Measurements from ENCODE around the gene MST1R. TPM values are rescaled to one million over a fixed set of nuclear protein-coding genes. Genes with fewer than 3 reads are reported as not detected.

The MST1R gene
- total and polyA plus RNA-seq, 2 donors (not counting 3 experiments of a cell fraction or from before 2014, with no cell fraction given): 0.93 to 2.4 TPM

GRCh38 chr3:49839193-49839809, 64.4 kb downstream of the MST1R start:
- peaks cover 15% of the 10 kb centered on the region for H3K4me1 ChIP-seq (ENCODE audit: control insufficient read depth, extremely low read depth, insufficient read depth, low read length)
- no peaks in the 10 kb centered on the region for H3K9me1 ChIP-seq (replicated peaks; ENCODE audit: control insufficient read depth, extremely low read depth, insufficient read depth, low read length)
- H3K4me3 ChIP-seq (replicated peaks in 1 of 3; ENCODE audit: insufficient read depth in 1 of 3, low read depth in 1 of 3, low read length in 3 of 3): no peak overlapping the region
- H2AFZ ChIP-seq (ENCODE audit: low read depth, low read length): no peak overlapping the region
- H3K9me3 ChIP-seq (replicated peaks; ENCODE audit: control insufficient read depth, insufficient read depth, low read length): no peaks in the 10 kb centered on the region
- ChIA-PET CTCF (interaction anchor here (0.6 to 11.8 kb wide), 37 partner anchors 9 to 407 kb away, joined by 3 to 545 read pairs (median 5); partner anchors contain the start of genes AMIGO3, CDHR4, INKA1 and IP6K1), POLR2A (interaction anchor here (1.0 to 2.0 kb wide), 4 partner anchors 33 to 53 kb away, joined by 3 to 15 read pairs (median 6); partner anchors contain the start of genes INKA1 and IP6K1)
- intact Hi-C loops (cut with micrococcal nuclease): loop anchor here (1.0 to 2.0 kb wide), 4 partner anchors 37 to 136 kb away; partner anchors contain the start of gene AMIGO3
- H3K79me2 ChIP-seq (ENCODE audit: control insufficient read depth, insufficient read depth, low read length): no peaks in the 10 kb centered on the region
- TF ChIP-seq JUN (IDR thresholded peaks at IDR 0.05; ENCODE audit: borderline replicate concordance, insufficient read depth, insufficient read length, low read depth): no peak
- no peak for TF ChIP-seq MYC (IDR thresholded peaks at IDR 0.05; ENCODE audit: low read depth, low read length)
- peak; percentile 82 to 93 for TF ChIP-seq CTCF (IDR thresholded peaks at IDR 0.05; ENCODE audit: extremely low read depth in 1 of 2, insufficient read depth in 1 of 2, low read depth in 1 of 2, low read length in 2 of 2)
- no TSS peak for BruUV-seq (replicated peaks)
- H3K27me3 ChIP-seq (ENCODE audit: control insufficient read depth in 2 of 2, insufficient read depth in 2 of 2, low read length in 2 of 2): no peaks in the 10 kb centered on the region
- H4K20me1 ChIP-seq (replicated peaks; ENCODE audit: control insufficient read depth, extremely low read depth, insufficient read depth, low read length): no peaks in the 10 kb centered on the region
- dilution Hi-C loops (cut with MboI; ENCODE audit: extremely low pct_ligation_motif_present, low sequenced_read_pairs): no loop called here
- FAIRE-seq: peak; percentile 93
- no peak overlapping the region for H3K9ac ChIP-seq (replicated peaks; ENCODE audit: extremely low read depth, insufficient read depth, low read length)
- H3K4me2 ChIP-seq (ENCODE audit: insufficient read depth, low read length): no peak overlapping the region
- H3K27ac ChIP-seq (ENCODE audit: insufficient read depth, low read depth, low read length): no peak overlapping the region
- peak; percentile 82 for DNase-seq (ENCODE audit: low read depth, low spot score)
- no peaks in the 10 kb centered on the region for H3K36me3 ChIP-seq (ENCODE audit: control insufficient read depth in 2 of 2, extremely low read depth in 1 of 2, insufficient read depth in 2 of 2, low read length in 2 of 2)

Small RNAs within 50 kb of the gene (small RNA-seq; reads per million reads assigned to genes)
- not detected for gene RN7SL217P (ENCODE audit: insufficient read depth, insufficient read length, low read depth, low replicate concordance)

Other genes starting within 250 kb of the MST1R start
- gene APEH, start 229.5 kb downstream of the MST1R start, total RNA-seq: 68.2 and 77.9 TPM in 2 replicates
- gene APEH, start 229.5 kb downstream of the MST1R start, polyA plus RNA-seq: 74.3 and 74.8 TPM in 2 replicates
- 6.1 and 8.7 TPM in 2 replicates for gene MST1, start 214.4 kb downstream of the MST1R start, total RNA-seq
- 15.3 and 17.5 TPM in 2 replicates for gene MST1, start 214.4 kb downstream of the MST1R start, polyA plus RNA-seq
- gene RNF123, start 214.3 kb downstream of the MST1R start, total RNA-seq: 43.4 and 51.0 TPM in 2 replicates
- gene RNF123, start 214.3 kb downstream of the MST1R start, polyA plus RNA-seq: 59.3 and 67.2 TPM in 2 replicates
- 0.21 TPM in 1 of 2 replicates, not detected in the other for gene AMIGO3, start 184.2 kb downstream of the MST1R start, total RNA-seq
- gene AMIGO3, start 184.2 kb downstream of the MST1R start, polyA plus RNA-seq: 0.21 and 1.2 TPM in 2 replicates
- gene GMPPB, start 179.9 kb downstream of the MST1R start, total RNA-seq: 52.5 and 54.5 TPM in 2 replicates
- 61.2 and 62.0 TPM in 2 replicates for gene GMPPB, start 179.9 kb downstream of the MST1R start, polyA plus RNA-seq
- gene IP6K1, start 117.3 kb downstream of the MST1R start, total RNA-seq: 54.6 and 60.8 TPM in 2 replicates
- gene IP6K1, start 117.3 kb downstream of the MST1R start, polyA plus RNA-seq: 42.7 and 47.0 TPM in 2 replicates
- not detected in 2 replicates for gene CDHR4, start 104.0 kb downstream of the MST1R start, total RNA-seq
- gene CDHR4, start 104.0 kb downstream of the MST1R start, polyA plus RNA-seq: 0.19 TPM in 1 of 2 replicates, not detected in the other
- 24.0 and 26.5 TPM in 2 replicates for gene INKA1, start 100.6 kb downstream of the MST1R start, total RNA-seq
- gene INKA1, start 100.6 kb downstream of the MST1R start, polyA plus RNA-seq: 37.8 and 57.7 TPM in 2 replicates
- 41.9 and 57.4 TPM in 2 replicates for gene UBA7, start 89.9 kb downstream of the MST1R start, total RNA-seq
- 80.7 and 98.7 TPM in 2 replicates for gene UBA7, start 89.9 kb downstream of the MST1R start, polyA plus RNA-seq
- gene TRAIP, start 47.3 kb downstream of the MST1R start, total RNA-seq: 11.5 and 13.4 TPM in 2 replicates
- 8.6 and 9.5 TPM in 2 replicates for gene TRAIP, start 47.3 kb downstream of the MST1R start, polyA plus RNA-seq
- not detected in 2 replicates for gene CAMKV, start 34.0 kb downstream of the MST1R start, total RNA-seq
- gene CAMKV, start 34.0 kb downstream of the MST1R start, polyA plus RNA-seq: not detected in 2 replicates
- 17.0 and 17.5 TPM in 2 replicates for gene MON1A, start 25.9 kb upstream of the MST1R start, total RNA-seq
- gene MON1A, start 25.9 kb upstream of the MST1R start, polyA plus RNA-seq: 31.1 and 37.0 TPM in 2 replicates
- 94.5 and 96.0 TPM in 2 replicates for gene RBM6, start 36.3 kb upstream of the MST1R start, total RNA-seq
- gene RBM6, start 36.3 kb upstream of the MST1R start, polyA plus RNA-seq: 24.6 and 30.4 TPM in 2 replicates
- 188 and 190 TPM in 2 replicates for gene RBM5, start 185.0 kb upstream of the MST1R start, total RNA-seq
- gene RBM5, start 185.0 kb upstream of the MST1R start, polyA plus RNA-seq: 218 and 281 TPM in 2 replicates